D721Med (cell line): ENCODE data around the gene FAM210A.

ENCODE experiments used
- DNase-seq: peaks from one replicate; pipeline ENCODE4 v3.0.0; 2011; ENCODE audit warnings: low spot score; ENCODE audit not compliant: insufficient read length
- FAIRE-seq: peaks from 2 replicates; lab custom pipeline; 2011; peaks lifted over from hg19 to GRCh38; lab: Jason Lieb, UNC
- CTCF ChIP-seq: IDR thresholded peaks from 2 replicates; pipeline ENCODE4 v1.5.1; 2012; ENCODE audit warnings: mild to moderate bottlenecking, control low read depth; ENCODE audit not compliant: insufficient read depth; ENCODE audit errors: missing control alignments

Gene FAM210A

GRCh38 chr18:13726232-13726971 is at the start of gene FAM210A, which contains the start of gene RNMT:
Gene FAM210A, minus strand, starts transcription at chr18:13726558. Its CDS starts 44,481 bp downstream, at chr18:13682077.
Gene RNMT, plus strand, starts transcription at chr18:13726673. Its CDS starts 4,845 bp downstream, at chr18:13731518.
- FAIRE-seq (no peak), DNase-seq (peak; percentile 59)
- TF ChIP-seq CTCF: peak; percentile 31

- DNase-seq (no peak), FAIRE-seq (no peak)
- no peak for TF ChIP-seq CTCF
Measured at GRCh38 chr18:13775058-13775457, 48.7 kb upstream of the FAM210A start.

- no peak for FAIRE-seq
- no peak for DNase-seq
- no peak for TF ChIP-seq CTCF
Measured at GRCh38 chr18:13762690-13763439, 36.5 kb upstream of the FAM210A start.

GRCh38 chr18:13760047-13760446 is 33.7 kb upstream of the FAM210A start:
- FAIRE-seq: no peak
- no peak for DNase-seq
- TF ChIP-seq CTCF: no peak

GRCh38 chr18:13758622-13759021 is 32.3 kb upstream of the FAM210A start:
- FAIRE-seq (no peak), DNase-seq (no peak)
- no peak for TF ChIP-seq CTCF

GRCh38 chr18:13756671-13757070 is 30.3 kb upstream of the FAM210A start:
- DNase-seq (no peak), FAIRE-seq (no peak)
- TF ChIP-seq CTCF: no peak
